SK-N-MC (cell line): ENCODE results near the gene C2CD5.

Experiments
- DNase-seq: peaks from one replicate; pipeline ENCODE4 v3.0.0-alpha.2; 2011; ENCODE audit warnings: low read depth, low spot score
- H3K27ac ChIP-seq: fragments of 200-600 bp; sonication (generic); 2 replicates; pipeline ENCODE4 v1.5.1; 2016; ENCODE audit warnings: mixed run types
- H3K36me3 ChIP-seq: fragments of 200-600 bp; sonication (generic); 2 replicates; pipeline ENCODE4 v1.6.1; 2017; ENCODE audit warnings: antibody characterized with exemption, low read length, mixed read lengths; ENCODE audit not compliant: insufficient read depth
- H3K4me3 ChIP-seq: fragments of 200-600 bp; sonication (generic); 2 replicates; pipeline ENCODE4 v1.5.1; 2016
- H3K9ac ChIP-seq: fragments of 200-600 bp; sonication (generic); 2 replicates; pipeline ENCODE4 v1.8.0; 2017; ENCODE audit warnings: mixed run types, mixed read lengths; ENCODE audit not compliant: insufficient read length
- H3K9me3 ChIP-seq: fragments of 200-600 bp; sonication (generic); 2 replicates; pipeline ENCODE4 v1.6.1; 2017; ENCODE audit warnings: low read depth, mild to moderate bottlenecking, antibody characterized with exemption, low read length, moderate library complexity, mixed read lengths
- EZH2 ChIP-seq: fragments of 200-600 bp; sonication (generic); IDR thresholded peaks from one replicate; pipeline ENCODE4 v1.6.1; 2017; ENCODE audit warnings: antibody characterized with exemption
- FOXP2 ChIP-seq: optimal IDR thresholded peaks from 2 replicates; pipeline ENCODE3; 2011; ENCODE audit warnings: mild to moderate bottlenecking, moderate library complexity; ENCODE audit not compliant: insufficient read depth; ENCODE audit errors: extremely low read length, control extremely low read depth
- POLR2AphosphoS5 ChIP-seq: IDR thresholded peaks from 2 replicates; pipeline ENCODE4 v1.6.1; 2012; ENCODE audit warnings: mild to moderate bottlenecking, low read depth, low read length, borderline replicate concordance

C2CD5 gene

GRCh38 chr12:22477894-22478287 lies 66.5 kb downstream of the C2CD5 start:
- DNase-seq, result no peak
- H3K4me3 ChIP-seq, result no peak overlapping the region
- no peak overlapping the region for H3K27ac ChIP-seq
- no peak overlapping the region for H3K9ac ChIP-seq
- TF ChIP-seq FOXP2, result no peak
- no peak for TF ChIP-seq POLR2AphosphoS5
- TF ChIP-seq EZH2, result no peak
- H3K9me3 ChIP-seq, result no peaks in the 10 kb centered on the region
- peaks cover 12% of the 10 kb centered on the region for H3K36me3 ChIP-seq

DNA sequence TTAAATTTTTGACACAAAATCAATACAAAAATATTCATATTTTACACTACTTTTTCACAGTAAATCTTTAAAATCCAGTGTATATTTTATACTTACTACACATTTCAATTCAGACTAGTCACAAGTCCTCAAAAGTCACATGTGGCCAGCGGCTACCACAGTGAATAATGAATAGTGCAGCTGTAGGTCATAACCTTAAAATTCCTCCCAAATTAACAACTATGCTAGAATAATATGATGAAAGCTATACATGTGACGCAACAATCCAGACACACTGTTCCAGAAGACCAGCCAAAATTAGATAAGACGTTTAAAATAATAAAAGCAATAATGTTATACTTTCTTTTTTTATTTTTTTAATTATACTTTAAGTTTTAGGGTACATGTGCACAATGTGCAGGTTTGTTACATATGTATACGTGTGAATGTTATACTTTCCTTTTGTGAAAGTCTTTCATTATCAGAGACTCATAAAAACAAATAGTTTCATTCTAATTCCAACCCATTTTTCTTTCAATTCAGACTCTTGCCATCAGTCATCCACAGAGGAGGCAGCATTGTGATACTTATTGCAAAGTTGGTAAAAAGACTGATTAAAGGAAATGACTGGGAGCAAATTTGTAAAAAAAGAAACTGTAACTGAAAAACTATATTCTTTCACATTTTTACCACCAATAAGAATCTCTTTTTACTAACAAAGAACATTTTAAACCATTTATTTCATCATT lies 67.0 kb downstream of the C2CD5 start:
- DNase-seq, result no peak
- H3K27ac ChIP-seq, result no peak overlapping the region
- H3K9ac ChIP-seq, result no peak overlapping the region
- TF ChIP-seq EZH2, result no peak
- no peak for TF ChIP-seq FOXP2
- no peak for TF ChIP-seq POLR2AphosphoS5
- H3K4me3 ChIP-seq, result no peak overlapping the region
- H3K36me3 ChIP-seq, result peaks cover 10% of the 10 kb centered on the region
- no peaks in the 10 kb centered on the region for H3K9me3 ChIP-seq

- no peak for TF ChIP-seq FOXP2
- TF ChIP-seq POLR2AphosphoS5, result no peak
- TF ChIP-seq EZH2, result no peak
- H3K36me3 ChIP-seq, result peaks cover 4% of the 10 kb centered on the region
Measured at GRCh38 chr12:22476133-22476532, 68.2 kb downstream of the C2CD5 start.

DNA sequence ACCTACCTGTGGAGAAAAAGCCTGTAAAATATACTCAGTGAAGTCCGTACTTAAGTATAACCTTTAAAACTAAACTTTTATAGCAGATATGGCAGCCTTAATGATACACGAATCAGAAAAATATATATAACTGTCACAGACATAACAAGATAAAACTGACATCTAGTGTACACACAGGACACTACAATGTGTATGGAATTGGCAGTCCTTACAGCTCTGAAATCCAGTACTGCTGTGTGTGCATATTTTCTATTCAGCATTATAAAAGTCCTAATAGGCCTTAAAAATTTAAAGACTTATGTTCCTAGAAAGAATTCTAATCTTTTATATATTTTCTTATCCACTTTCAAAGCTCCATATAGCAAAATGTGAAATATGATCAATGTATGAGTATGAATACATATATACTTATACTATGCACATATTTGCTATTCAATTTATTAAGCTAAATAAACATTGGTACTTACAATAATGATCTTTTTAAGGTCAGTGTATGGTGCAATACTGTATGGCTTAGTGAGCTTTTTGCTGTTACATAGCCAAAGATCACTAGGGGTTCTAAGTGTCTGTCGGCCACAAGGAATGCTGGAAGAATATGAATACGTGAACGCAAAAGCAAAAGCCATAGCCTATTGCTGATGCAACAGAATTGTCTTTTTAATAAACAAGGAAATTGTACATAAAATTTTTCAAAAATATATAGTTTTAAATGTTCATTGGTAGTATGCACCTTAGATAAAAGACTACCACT lies 69.2 kb downstream of the C2CD5 start:
- no peak overlapping the region for H3K9ac ChIP-seq
- H3K27ac ChIP-seq, result no peak overlapping the region
- DNase-seq, result no peak
- TF ChIP-seq EZH2 (no peak), FOXP2 (no peak), POLR2AphosphoS5 (no peak)
- peaks cover 14% of the 10 kb centered on the region for H3K36me3 ChIP-seq
- no peaks in the 10 kb centered on the region for H3K9me3 ChIP-seq
- no peak overlapping the region for H3K4me3 ChIP-seq

More at GRCh38 chr12:22476133-22476532, 68.2 kb downstream of the C2CD5 start:
- Histone ChIP-seq H3K9ac (no peak overlapping the region), H3K4me3 (no peak overlapping the region), H3K9me3 (no peaks in the 10 kb centered on the region), H3K27ac (no peak overlapping the region)
- no peak for DNase-seq

GRCh38 chr12:22473212-22473611 lies 71.1 kb downstream of the C2CD5 start:
- Histone ChIP-seq H3K9me3 (no peaks in the 10 kb centered on the region), H3K36me3 (peaks cover 25% of the 10 kb centered on the region), H3K4me3 (no peak overlapping the region), H3K9ac (no peak overlapping the region), H3K27ac (no peak overlapping the region)
- TF ChIP-seq POLR2AphosphoS5 (no peak), FOXP2 (no peak), EZH2 (no peak)
- DNase-seq, result no peak

DNA sequence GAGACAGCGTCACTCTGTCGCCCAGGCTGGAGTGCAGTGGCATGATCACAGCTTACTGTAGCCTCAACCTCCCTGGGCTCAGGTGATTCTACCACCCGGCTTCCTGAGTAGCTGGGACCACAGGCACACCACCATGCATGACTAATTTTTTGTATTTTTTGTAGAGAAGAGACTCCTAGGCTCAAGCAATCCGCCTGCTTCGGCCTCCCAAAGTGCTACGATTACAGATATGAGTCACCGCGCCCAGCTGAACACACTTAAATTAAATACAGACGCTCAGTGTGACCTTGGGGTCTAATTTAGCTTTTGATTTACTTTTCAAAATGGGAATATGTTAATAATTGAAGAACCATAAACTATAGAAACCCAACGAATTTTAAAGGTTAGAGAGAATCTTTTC lies 77.2 kb downstream of the C2CD5 start:
- no peak for TF ChIP-seq FOXP2
- no peak for TF ChIP-seq EZH2
- no peak for TF ChIP-seq POLR2AphosphoS5
- Histone ChIP-seq H3K36me3 (peaks cover 23% of the 10 kb centered on the region), H3K27ac (no peak overlapping the region), H3K4me3 (no peak overlapping the region), H3K9me3 (no peaks in the 10 kb centered on the region), H3K9ac (no peak overlapping the region)
- no peak for DNase-seq

DNA sequence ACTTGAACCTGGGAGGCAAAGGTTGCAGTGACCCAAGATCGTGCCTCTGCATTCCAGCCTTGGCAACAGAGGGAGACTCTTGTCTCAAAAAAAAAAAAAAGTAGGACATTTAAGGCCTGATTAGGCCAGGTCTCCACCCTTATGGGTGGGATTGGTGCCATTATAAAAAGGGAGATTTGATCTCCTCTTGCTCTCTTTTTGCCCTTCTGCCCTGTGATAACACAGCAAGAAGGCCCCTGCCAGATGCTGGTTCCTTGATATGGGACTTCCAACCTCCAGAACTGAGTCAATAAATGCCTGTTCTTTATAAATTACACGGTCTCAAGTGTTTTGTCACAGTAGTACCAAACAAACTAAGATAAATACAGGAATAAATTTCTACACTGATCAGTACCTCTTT lies 81.0 kb downstream of the C2CD5 start:
- no peak for DNase-seq
- peaks cover 6% of the 10 kb centered on the region for H3K36me3 ChIP-seq
- H3K27ac ChIP-seq, result no peak overlapping the region
- H3K9ac ChIP-seq, result no peak overlapping the region
- H3K9me3 ChIP-seq, result no peaks in the 10 kb centered on the region
- H3K4me3 ChIP-seq, result no peak overlapping the region
- no peak for TF ChIP-seq POLR2AphosphoS5
- TF ChIP-seq FOXP2, result no peak
- TF ChIP-seq EZH2, result no peak

DNA sequence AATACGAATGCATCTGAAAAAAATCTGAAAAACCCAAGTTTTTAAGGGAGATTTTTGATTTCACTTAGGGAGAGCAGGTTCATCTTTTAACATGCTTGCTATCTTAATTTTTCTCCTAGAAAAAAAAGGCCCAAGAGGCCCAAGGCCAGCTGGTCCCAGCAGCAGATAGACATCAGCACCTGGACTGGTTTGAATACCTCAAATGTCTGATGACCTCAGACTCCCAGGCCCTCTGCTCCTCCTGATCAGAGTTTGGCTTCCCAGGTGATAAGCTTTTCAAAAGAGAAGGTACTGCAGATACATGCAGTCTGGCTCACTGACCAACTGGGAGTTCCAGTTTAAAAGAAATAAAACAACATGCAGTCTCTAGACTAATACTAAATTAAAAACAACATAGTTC lies 82.6 kb downstream of the C2CD5 start:
- Histone ChIP-seq H3K27ac (no peak overlapping the region), H3K9me3 (no peaks in the 10 kb centered on the region), H3K36me3 (peaks cover 3% of the 10 kb centered on the region; the same call in 1 of the 2 replicates), H3K4me3 (no peak overlapping the region), H3K9ac (no peak overlapping the region)
- no peak for TF ChIP-seq POLR2AphosphoS5
- TF ChIP-seq EZH2, result no peak
- no peak for TF ChIP-seq FOXP2
- no peak for DNase-seq
